NCI-H2107 (cell line): ENCODE results near the gene LONRF2.

Experiments
- DNase-seq: peaks from one replicate; lab custom pipeline; 2025; lab: John Stamatoyannopoulos, UW

The LONRF2 gene

GRCh38 chr2:100236166-100236565 lies 86.1 kb downstream of the LONRF2 start:
- no peak for DNase-seq

GRCh38 chr2:100235581-100235980 lies 86.7 kb downstream of the LONRF2 start:
- DNase-seq, result no peak

GRCh38 chr2:100235098-100235497 lies 87.2 kb downstream of the LONRF2 start:
- DNase-seq, result no peak

- no peak for DNase-seq
Measured at GRCh38 chr2:100234141-100234540, 88.2 kb downstream of the LONRF2 start.

GRCh38 chr2:100233061-100233460 lies 89.2 kb downstream of the LONRF2 start:
- no peak for DNase-seq

- no peak for DNase-seq
Measured at GRCh38 chr2:100230754-100231153, 91.5 kb downstream of the LONRF2 start.

GRCh38 chr2:100228967-100229366 lies 93.3 kb downstream of the LONRF2 start:
- DNase-seq, result no peak

GRCh38 chr2:100228415-100228814 lies 93.9 kb downstream of the LONRF2 start:
- no peak for DNase-seq

GRCh38 chr2:100224988-100225710 lies 97.2 kb downstream of the LONRF2 start:
- no peak for DNase-seq

- no peak for DNase-seq
Measured at GRCh38 chr2:100223502-100223901, 98.8 kb downstream of the LONRF2 start.
